Activated CD8-positive, alpha-beta T cell treated with anti-CD3 and anti-CD28 coated beads, Interleukin-2, amount 10 ng/mL, durations not matched to agents 7 days and 5 days (primary cell): ENCODE results near the gene SH3PXD2A. TPM values are rescaled to one million over a fixed set of nuclear protein-coding genes. Genes with fewer than 3 reads are reported as not detected.

ENCODE experiments used
- ATAC-seq: fragments of 150-1000 bp; cut with Tn5 transposase; one replicate; pipeline ENCODE4 v1.10.0; 2021; ENCODE audit warnings: moderate library complexity
- CTCF ChIA-PET: fragments of 350-600 bp; sonication (Branson Sonifier 250); formaldehyde crosslinking; loops from one replicate; lab custom pipeline; 2021; ENCODE audit warnings: antibody characterized with exemption; lab: Charles Lee
- POLR2A ChIA-PET: fragments of 350-600 bp; sonication (Branson Sonifier 250); formaldehyde crosslinking; loops from one replicate; lab custom pipeline; 2021; ENCODE audit warnings: antibody characterized with exemption; lab: Charles Lee
- DNase-seq: peaks from one replicate; pipeline ENCODE4 v3.0.0-alpha.2; 2020
- H3K27ac Mint-ChIP-seq: one replicate; pipeline ENCODE4 v1.8.0; 2021; ENCODE audit warnings: mild to moderate bottlenecking, mixed read lengths
- H3K27me3 Mint-ChIP-seq: one replicate; pipeline ENCODE4 v1.8.0; 2021; ENCODE audit warnings: low read depth, mixed read lengths
- H3K36me3 Mint-ChIP-seq: one replicate; pipeline ENCODE4 v1.8.0; 2021; ENCODE audit warnings: low read depth, mixed read lengths
- H3K4me1 Mint-ChIP-seq: one replicate; pipeline ENCODE4 v1.8.0; 2021; ENCODE audit warnings: low read depth, mixed read lengths
- H3K4me3 Mint-ChIP-seq: one replicate; pipeline ENCODE4 v1.8.0; 2021; ENCODE audit warnings: mild to moderate bottlenecking, mixed read lengths
- H3K9me3 Mint-ChIP-seq: one replicate; pipeline ENCODE4 v1.8.0; 2022; ENCODE audit warnings: mixed read lengths; ENCODE audit not compliant: insufficient read depth
- total RNA-seq, 2 experiments: library from RNA; stranded (reverse); gene quantifications; one replicate each; pipeline ENCODE4 v1.2.3, GENCODE V29; 2021

Gene SH3PXD2A
- total RNA-seq, 2 experiments from 2014 or later, result 8.5 to 9.4 TPM

- ChIA-PET CTCF (interaction anchor here (1.0 to 2.8 kb wide), 4 partner anchors 10 to 47 kb away, joined by 3 to 14 read pairs (median 5); no protein-coding TSS in a partner anchor), POLR2A (interaction anchor here (0.5 kb wide), 1 partner anchor 116 kb away, joined by 3 read pairs; no protein-coding TSS in a partner anchor)
- Mint-ChIP-seq H3K4me3 (no peak overlapping the region), H3K27me3 (peaks cover 18% of the 10 kb centered on the region), H3K36me3 (no peaks in the 10 kb centered on the region), H3K4me1 (peaks cover 53% of the 10 kb centered on the region), H3K9me3 (no peaks in the 10 kb centered on the region), H3K27ac (peak overlapping the region; percentile 30)
- DNase-seq (no peak), ATAC-seq (no peak)
These were observed 96.1 kb downstream of the SH3PXD2A start for GRCh38 chr10:103759100-103759781.

- Mint-ChIP-seq H3K4me3 (no peak overlapping the region), H3K4me1 (peaks cover 43% of the 10 kb centered on the region)
These were observed 97.1 kb downstream of the SH3PXD2A start for GRCh38 chr10:103758294-103758681.

GRCh38 chr10:103757531-103758293 lies 97.7 kb downstream of the SH3PXD2A start:
- CTCF ChIA-PET, result interaction anchor here (1.0 to 2.8 kb wide), 5 partner anchors 8 to 45 kb away, joined by 3 to 14 read pairs (median 4); no protein-coding TSS in a partner anchor
- POLR2A ChIA-PET, result interaction anchor here (0.8 to 1.0 kb wide), 2 partner anchors 10 to 18 kb away, joined by 3 read pairs; no protein-coding TSS in a partner anchor
- Mint-ChIP-seq H3K4me1 (peaks cover 38% of the 10 kb centered on the region), H3K9me3 (no peaks in the 10 kb centered on the region), H3K27me3 (peaks cover 25% of the 10 kb centered on the region), H3K4me3 (peak overlapping the region; percentile 20), H3K27ac (peak overlapping the region; percentile 66), H3K36me3 (no peaks in the 10 kb centered on the region)
- peak; percentile 75 for ATAC-seq
- peak; percentile 76 for DNase-seq

More at GRCh38 chr10:103758294-103758681, 97.1 kb downstream of the SH3PXD2A start:
- Mint-ChIP-seq H3K27me3 (peaks cover 25% of the 10 kb centered on the region), H3K27ac (peak overlapping the region; percentile 66), H3K9me3 (no peaks in the 10 kb centered on the region), H3K36me3 (no peaks in the 10 kb centered on the region)
- no peak for DNase-seq
- ChIA-PET CTCF (interaction anchor here (0.8 to 2.8 kb wide), 6 partner anchors 9 to 46 kb away, joined by 3 to 14 read pairs (median 4); no protein-coding TSS in a partner anchor), POLR2A (interaction anchor here (0.5 to 1.0 kb wide), 2 partner anchors 17 to 116 kb away, joined by 3 read pairs; no protein-coding TSS in a partner anchor)
- ATAC-seq, result no peak

GRCh38 chr10:103756277-103756869 lies 99.0 kb downstream of the SH3PXD2A start:
- H3K36me3 Mint-ChIP-seq, result peaks cover 2% of the 10 kb centered on the region
- peaks cover 6% of the 10 kb centered on the region for H3K9me3 Mint-ChIP-seq
- H3K27me3 Mint-ChIP-seq, result peaks cover 25% of the 10 kb centered on the region
- POLR2A ChIA-PET, result no interaction called here
- H3K4me1 Mint-ChIP-seq, result peaks cover 34% of the 10 kb centered on the region
- ATAC-seq (no peak), DNase-seq (no peak)
- H3K27ac Mint-ChIP-seq, result no peak overlapping the region
- CTCF ChIA-PET, result interaction anchor here (0.9 to 1.4 kb wide), 3 partner anchors 16 to 102 kb away, joined by 3 read pairs; no protein-coding TSS in a partner anchor
- no peak overlapping the region for H3K4me3 Mint-ChIP-seq

- Mint-ChIP-seq H3K4me3 (no peak overlapping the region), H3K9me3 (peaks cover 6% of the 10 kb centered on the region), H3K4me1 (peaks cover 24% of the 10 kb centered on the region), H3K27me3 (peaks cover 24% of the 10 kb centered on the region), H3K36me3 (peaks cover 2% of the 10 kb centered on the region), H3K27ac (no peak overlapping the region)
- CTCF ChIA-PET, result interaction anchor here (0.8 to 9.1 kb wide), 14 partner anchors 7 to 96 kb away, joined by 3 to 64 read pairs (median 4); no protein-coding TSS in a partner anchor
- POLR2A ChIA-PET, result no interaction called here
- peak; percentile 42 for DNase-seq
- ATAC-seq, result no peak
These were observed 102.6 kb downstream of the SH3PXD2A start for GRCh38 chr10:103752680-103753248.

GRCh38 chr10:103751667-103752290 lies 103.6 kb downstream of the SH3PXD2A start:
- H3K4me1 Mint-ChIP-seq, result peaks cover 23% of the 10 kb centered on the region
- H3K36me3 Mint-ChIP-seq, result peaks cover 2% of the 10 kb centered on the region
- no peak for DNase-seq
- no peak overlapping the region for H3K4me3 Mint-ChIP-seq
- CTCF ChIA-PET, result interaction anchor here (1.0 to 9.1 kb wide), 8 partner anchors 12 to 97 kb away, joined by 3 to 64 read pairs (median 6); no protein-coding TSS in a partner anchor
- POLR2A ChIA-PET, result no interaction called here
- peaks cover 6% of the 10 kb centered on the region for H3K9me3 Mint-ChIP-seq
- no peak for ATAC-seq
- peaks cover 22% of the 10 kb centered on the region for H3K27me3 Mint-ChIP-seq
- H3K27ac Mint-ChIP-seq, result no peak overlapping the region

GRCh38 chr10:103750836-103751235 lies 104.5 kb downstream of the SH3PXD2A start:
- H3K27ac Mint-ChIP-seq, result no peak overlapping the region
- ATAC-seq (no peak), DNase-seq (no peak)
- CTCF ChIA-PET, result interaction anchor here (1.0 to 9.1 kb wide), 5 partner anchors 13 to 54 kb away, joined by 3 to 64 read pairs (median 4); no protein-coding TSS in a partner anchor
- POLR2A ChIA-PET, result no interaction called here
- H3K4me1 Mint-ChIP-seq, result peaks cover 25% of the 10 kb centered on the region
- peaks cover 18% of the 10 kb centered on the region for H3K27me3 Mint-ChIP-seq
- H3K9me3 Mint-ChIP-seq, result peaks cover 6% of the 10 kb centered on the region
- H3K4me3 Mint-ChIP-seq, result no peak overlapping the region
- peaks cover 2% of the 10 kb centered on the region for H3K36me3 Mint-ChIP-seq

- DNase-seq (no peak), ATAC-seq (no peak)
- no peak overlapping the region for H3K4me3 Mint-ChIP-seq
- peaks cover 2% of the 10 kb centered on the region for H3K36me3 Mint-ChIP-seq
- POLR2A ChIA-PET, result no interaction called here
- peaks cover 14% of the 10 kb centered on the region for H3K27me3 Mint-ChIP-seq
- peaks cover 6% of the 10 kb centered on the region for H3K9me3 Mint-ChIP-seq
- CTCF ChIA-PET, result interaction anchor here (0.8 to 9.1 kb wide), 6 partner anchors 9 to 109 kb away, joined by 3 to 64 read pairs (median 3); no protein-coding TSS in a partner anchor
- peaks cover 33% of the 10 kb centered on the region for H3K4me1 Mint-ChIP-seq
- no peak overlapping the region for H3K27ac Mint-ChIP-seq
These were observed 105.6 kb downstream of the SH3PXD2A start for GRCh38 chr10:103749779-103750178.

GRCh38 chr10:103748020-103748419 lies 107.4 kb downstream of the SH3PXD2A start:
- Mint-ChIP-seq H3K9me3 (peaks cover 6% of the 10 kb centered on the region), H3K27me3 (peaks cover 2% of the 10 kb centered on the region), H3K4me1 (peaks cover 34% of the 10 kb centered on the region), H3K36me3 (peaks cover 2% of the 10 kb centered on the region), H3K4me3 (no peak overlapping the region), H3K27ac (peak overlapping the region; percentile 23)
- DNase-seq, result peak; percentile 32
- POLR2A ChIA-PET, result interaction anchor here (0.7 to 1.1 kb wide), 2 partner anchors 10 to 324 kb away, joined by 3 read pairs; no protein-coding TSS in a partner anchor
- peak; percentile 22 for ATAC-seq
- CTCF ChIA-PET, result interaction anchor here (1.0 to 9.1 kb wide), 4 partner anchors 10 to 35 kb away, joined by 3 to 64 read pairs (median 4); no protein-coding TSS in a partner anchor

GRCh38 chr10:103747193-103747865 lies 108.0 kb downstream of the SH3PXD2A start:
- H3K27ac Mint-ChIP-seq, result peak overlapping the region; percentile 23
- CTCF ChIA-PET, result interaction anchor here (1.0 to 9.1 kb wide), 4 partner anchors 11 to 35 kb away, joined by 3 to 64 read pairs (median 4); no protein-coding TSS in a partner anchor

More at GRCh38 chr10:103747193-103747865, 108.0 kb downstream of the SH3PXD2A start:
- Mint-ChIP-seq H3K9me3 (peaks cover 3% of the 10 kb centered on the region), H3K36me3 (peaks cover 1% of the 10 kb centered on the region), H3K4me1 (peaks cover 34% of the 10 kb centered on the region), H3K4me3 (no peak overlapping the region), H3K27me3 (peaks cover 2% of the 10 kb centered on the region)
- POLR2A ChIA-PET, result interaction anchor here (0.6 to 1.1 kb wide), 3 partner anchors 10 to 325 kb away, joined by 3 read pairs; no protein-coding TSS in a partner anchor
- DNase-seq (no peak), ATAC-seq (no peak)
